Cerebellar nuclear complex (tissue), 1 donor: ENCODE results near the gene NTSR1.

ENCODE experiments used
- DNase-seq, 2 experiments: peaks; one replicate each; lab custom pipeline; 2025; lab: John Stamatoyannopoulos, UW

Gene NTSR1

DNA sequence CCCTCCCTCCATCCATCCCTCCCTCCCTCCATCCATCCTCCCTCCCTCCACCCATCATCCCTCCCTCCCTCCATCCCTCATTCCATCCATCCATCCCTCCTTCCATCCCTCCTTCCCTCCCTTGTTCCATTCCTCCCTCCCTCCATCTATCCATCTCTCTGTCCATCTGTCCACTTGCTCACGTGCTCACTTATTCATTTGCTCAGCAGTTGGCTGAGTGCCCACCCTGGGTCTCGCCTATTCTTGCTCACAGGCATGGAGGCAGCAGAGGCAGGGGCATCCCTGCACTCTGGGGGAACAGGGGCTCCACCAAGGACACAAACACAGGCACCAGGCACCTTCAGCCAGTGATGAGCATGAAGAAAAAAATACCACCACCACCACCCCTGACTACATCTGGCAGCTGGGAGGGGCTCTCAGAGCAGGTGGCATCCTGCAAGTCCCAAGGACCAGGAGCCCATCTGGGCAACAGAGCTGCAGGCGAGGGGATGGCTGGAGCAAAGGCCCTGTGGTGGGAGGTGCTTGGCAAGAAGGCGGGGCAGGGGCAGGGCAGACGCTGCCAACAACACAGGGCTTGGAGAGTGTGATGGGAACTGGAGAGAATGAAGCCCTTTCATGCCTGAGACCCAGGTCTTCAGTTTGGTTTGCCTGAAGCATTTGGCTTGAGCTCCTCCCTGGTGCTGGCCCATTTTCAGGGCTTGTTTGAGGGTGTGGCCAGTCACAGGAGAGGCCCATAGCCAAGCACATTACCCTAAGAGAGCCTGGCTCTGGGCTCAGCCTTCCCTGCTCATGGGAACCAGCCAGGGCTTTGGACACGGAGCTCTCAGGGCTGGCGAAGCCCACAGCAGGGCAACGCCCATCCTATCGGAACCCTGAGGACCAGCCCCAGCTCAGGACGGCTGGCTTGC, 47.4 kb downstream of the NTSR1 start:
- no peak for DNase-seq

DNA sequence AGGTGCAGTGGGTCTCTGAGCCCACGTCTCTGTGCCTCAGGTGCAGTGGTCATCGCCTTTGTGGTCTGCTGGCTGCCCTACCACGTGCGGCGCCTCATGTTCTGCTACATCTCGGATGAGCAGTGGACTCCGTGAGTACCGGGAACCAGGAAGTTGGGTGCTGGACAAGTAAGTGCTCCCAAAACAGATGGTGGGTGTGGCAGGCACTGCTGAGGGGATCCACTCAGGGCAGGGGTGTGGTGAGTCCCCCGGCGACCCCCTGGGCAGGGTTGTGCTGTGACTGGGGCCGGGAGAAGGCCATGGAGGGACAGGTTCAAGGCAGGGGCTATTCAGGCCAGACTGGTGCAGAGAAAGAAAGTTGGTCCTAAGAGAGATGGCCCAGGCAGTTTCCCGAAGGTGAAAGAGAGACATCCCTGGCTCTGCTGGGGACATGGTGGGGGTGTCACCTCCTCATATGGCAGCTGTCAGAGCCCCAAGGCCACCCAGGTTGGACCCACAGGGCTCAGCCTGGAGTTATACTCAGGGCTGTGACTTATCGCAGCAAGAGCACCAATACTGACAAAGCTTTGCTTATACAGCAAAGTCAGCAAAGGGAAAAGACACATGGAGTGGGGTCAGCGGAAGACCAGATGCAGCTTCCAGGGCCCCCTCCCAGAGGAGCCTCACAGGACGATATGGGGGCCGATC, 49.7 kb downstream of the NTSR1 start:
- no peak for DNase-seq

DNA sequence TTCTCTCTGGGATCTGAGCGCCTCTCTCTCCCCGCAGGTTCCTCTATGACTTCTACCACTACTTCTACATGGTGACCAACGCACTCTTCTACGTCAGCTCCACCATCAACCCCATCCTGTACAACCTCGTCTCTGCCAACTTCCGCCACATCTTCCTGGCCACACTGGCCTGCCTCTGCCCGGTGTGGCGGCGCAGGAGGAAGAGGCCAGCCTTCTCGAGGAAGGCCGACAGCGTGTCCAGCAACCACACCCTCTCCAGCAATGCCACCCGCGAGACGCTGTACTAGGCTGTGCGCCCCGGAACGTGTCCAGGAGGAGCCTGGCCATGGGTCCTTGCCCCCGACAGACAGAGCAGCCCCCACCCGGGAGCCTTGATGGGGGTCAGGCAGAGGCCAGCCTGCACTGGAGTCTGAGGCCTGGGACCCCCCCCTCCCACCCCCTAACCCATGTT, 51.4 kb downstream of the NTSR1 start:
- no peak for DNase-seq

DNA sequence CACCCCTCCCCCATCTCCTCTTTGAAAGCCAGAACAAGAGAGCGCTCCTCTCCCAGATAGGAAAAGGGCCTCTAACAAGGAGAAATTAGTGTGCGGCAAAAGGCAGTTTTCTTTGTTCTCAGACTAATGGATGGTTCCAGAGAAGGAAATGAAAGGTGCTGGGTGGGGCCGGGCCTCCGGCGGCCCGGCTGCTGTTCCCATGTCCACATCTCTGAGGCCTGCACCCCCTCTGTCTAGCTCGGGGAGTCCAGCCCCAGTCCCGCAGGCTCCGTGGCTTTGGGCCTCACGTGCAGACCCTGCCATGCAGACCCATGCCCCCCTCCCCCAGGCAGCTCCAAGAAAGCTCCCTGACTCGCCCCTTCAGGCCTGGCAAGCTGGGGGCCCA, 51.8 kb downstream of the NTSR1 start:
- no peak for DNase-seq

DNA sequence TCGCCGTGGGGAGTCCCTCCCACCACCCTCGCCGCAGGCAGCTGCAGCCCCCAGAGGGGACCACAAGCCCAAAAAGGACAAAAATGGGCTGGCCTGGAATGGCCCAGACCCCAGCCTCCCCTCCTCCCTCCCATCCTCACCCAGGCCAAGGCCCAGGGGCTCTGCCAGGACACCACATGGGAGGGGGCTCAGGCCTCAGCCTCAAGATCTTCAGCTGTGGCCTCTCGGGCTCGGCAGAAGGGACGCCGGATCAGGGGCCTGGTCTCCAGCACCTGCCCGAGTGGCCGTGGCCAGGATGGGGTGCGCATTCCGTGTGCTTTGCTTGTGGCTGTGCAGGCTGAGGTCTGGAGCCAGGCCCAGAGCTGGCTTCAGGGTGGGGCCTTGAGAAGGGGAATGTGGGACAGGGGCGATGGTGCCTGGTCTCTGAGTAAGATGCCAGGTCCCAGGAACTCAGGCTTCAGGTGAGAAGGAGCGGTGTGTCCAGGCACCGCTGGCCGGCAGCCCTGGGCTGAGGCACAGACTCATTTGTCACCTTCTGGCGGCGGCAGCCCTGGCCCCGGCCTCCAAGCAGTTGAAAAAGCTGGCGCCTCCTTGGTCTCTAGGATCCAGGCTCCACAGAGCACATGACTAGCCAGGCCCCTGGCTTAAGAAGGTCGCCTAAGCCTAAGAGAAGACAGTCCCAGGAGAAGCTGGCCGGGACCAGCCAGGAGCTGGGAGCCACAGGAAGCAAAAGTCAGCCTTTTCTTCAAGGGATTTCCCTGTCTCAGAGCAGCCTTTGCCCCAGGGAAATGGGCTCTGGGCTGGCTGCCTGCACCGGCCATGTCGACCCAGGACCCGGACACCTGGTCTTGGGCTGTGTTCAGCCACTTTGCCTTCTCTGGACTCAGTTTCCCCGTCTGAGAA, 52.5 kb downstream of the NTSR1 start:
- no peak for DNase-seq

DNA sequence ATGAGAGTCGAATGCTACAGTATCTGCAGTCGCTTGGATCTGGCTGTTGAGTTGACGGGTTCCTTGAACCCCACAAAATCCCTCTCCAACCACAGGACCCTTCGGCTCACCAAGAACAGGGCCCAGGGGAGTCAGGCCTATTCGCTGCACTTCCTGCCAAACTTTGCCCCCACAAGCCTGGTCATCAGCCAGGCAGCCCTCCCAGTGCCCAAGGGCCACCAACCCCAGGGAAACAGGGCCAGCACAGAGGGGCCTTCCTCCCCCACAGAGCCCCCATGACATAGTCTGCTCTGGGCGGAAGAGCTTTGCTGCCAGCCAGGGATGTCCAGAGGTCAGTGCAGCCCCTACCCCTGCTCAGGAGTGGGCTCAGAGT, 53.1 kb downstream of the NTSR1 start:
- no peak for DNase-seq

DNA sequence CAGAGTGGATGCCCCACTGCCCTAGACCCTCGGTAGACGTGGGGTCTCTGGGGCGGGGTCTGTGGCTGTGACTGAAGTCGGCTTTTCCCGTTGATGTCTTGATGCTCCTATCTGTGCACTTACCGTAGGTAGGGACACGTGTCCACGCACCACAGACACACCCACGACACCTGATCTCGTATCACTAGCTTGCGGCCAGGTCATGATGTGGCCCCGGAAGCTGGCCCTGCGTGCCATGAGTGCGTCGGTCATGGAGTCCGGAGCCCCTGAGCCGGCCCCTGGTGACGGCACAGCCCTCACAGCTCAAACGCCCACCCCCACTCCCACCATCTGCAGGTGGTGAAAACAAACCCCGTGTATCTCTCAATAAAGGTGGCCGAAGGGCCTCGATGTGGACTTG, 53.7 kb downstream of the NTSR1 start:
- no peak for DNase-seq

DNA sequence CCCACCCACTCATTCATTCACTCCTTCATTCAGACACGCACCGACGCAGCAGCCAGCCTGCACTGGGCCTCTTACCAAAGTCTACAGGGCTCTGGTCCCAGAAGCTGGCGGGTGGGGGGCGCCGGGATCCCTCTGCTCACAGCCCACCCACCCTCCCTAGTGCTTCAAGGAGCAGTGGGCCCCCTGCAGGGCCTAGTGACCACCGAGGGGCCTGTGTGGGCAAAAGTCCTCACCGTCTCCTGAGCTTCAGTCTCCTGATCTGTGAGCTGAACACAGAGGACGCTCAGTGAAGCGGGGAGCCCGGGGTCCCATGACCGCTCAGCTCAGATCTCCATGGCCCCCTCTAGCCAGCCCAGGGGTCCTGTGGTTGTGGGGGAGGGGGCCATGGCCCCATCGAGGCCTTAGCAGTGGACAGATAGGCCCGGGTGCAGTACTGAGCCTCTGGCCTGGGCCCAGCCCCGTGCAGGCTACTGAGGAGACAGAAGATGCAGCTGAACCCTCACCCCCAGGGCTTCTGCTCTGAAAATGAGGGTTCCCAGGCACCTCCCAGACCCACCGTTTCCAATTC, 54.2 kb downstream of the NTSR1 start:
- no peak for DNase-seq

DNA sequence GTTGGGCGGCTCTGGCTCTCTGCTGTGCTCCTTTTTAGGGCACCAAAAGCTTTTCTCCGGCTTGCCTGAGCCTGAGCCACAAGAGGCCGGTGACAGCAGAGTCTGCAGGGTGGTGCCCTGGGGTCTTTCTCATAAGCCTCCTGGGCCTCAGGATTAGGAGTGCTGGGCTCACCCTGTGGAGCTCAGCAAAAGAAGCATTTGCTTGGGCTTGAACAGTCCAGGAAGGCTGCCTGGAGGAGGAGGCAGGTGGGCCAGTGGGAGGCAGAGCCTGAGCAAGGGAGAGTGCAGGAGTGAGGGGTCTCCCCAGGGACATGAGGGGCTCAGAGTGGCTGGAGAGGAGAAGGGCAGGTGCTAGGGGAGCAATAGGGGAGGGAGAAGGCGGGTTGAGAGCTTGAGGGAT, 54.8 kb downstream of the NTSR1 start:
- no peak for DNase-seq

DNA sequence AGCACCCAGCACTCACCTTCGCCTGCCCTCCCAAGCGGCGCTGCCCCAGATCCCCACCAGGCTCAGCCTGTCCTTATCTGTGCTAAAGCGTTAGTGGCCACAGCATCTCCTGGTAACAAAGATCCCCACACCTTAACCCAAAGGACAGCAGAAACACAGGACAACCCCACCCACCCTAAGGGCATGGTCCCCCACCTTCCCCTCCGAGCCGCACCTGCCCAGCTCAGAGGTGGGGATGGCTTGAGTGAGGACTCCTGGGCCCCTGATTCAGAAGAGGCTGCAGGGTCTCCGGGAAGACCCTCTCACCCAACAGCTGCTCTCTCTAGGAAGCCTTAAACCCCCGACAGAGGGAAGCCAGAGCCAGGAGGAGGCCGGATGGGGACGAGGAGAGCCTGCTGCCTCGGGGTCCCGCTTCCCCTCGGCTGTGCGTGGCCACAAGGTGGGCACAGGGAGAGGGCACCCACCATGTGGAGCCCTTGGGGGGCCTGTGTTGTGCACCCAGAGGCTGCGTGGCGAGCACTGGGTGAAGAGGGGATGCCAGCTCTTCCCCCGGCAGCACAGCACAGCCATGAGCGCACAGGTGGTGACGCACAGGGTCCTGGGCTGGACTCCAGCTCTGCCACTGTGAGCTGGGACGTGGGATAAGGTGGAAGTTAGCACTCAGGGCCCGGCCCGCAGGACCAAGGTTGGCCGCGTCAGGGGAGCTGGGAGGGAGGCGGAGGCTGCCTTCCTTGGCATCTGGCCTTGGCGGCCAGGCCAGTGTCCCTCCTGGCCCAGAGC, 55.7 kb downstream of the NTSR1 start:
- no peak for DNase-seq

DNA sequence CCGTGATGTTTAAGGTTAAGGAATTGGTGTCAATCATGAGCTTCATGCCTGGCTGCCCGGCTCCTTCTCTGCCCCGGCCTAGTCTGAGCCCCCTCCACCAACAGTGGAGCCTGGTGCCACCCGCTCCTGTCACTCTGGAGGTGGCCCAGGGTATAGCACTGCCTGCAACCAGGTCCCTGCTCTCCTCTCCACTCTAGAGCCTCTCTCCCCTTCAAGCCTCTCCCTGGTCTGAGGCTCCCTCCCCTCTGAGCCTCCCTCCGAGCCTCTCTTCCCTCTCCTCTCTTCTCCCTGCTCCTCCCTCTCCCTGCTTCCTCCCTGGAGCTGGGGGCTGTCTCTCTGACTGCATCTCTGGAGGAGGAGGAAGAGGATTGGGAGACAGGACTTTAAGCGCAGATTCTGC, 56.4 kb downstream of the NTSR1 start:
- DNase-seq: no peak

DNA sequence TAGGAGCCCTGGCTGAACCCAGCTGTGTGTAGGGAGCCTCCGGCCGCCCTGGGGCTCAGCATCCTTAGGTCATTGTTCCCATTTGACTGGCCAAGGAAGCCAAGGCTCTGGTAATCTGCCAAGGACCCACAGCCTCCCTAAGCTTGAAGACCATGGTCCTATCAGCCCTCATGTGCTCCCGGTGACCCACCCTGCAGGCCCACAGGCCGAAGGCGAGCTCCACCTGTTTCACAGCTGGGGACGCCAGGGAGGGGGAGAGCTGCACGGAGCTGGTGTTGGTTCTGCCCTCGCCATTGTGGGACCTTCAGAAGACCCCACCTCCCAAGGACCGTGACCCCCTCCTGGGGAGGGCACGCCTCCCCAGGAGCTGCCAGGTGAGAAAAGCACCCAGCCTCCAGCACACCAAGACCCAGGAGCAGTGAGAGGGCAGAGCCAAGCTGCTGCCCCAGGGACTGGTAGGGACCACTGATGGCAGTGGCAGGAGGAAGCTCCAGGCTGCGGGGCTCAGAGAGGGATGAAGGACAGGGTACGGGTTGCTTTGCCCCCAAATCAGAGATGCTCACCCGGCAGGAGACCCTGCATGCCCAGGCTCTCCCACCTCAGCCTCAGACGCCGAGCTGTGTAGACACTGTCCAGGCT, 56.9 kb downstream of the NTSR1 start:
- no peak for DNase-seq

DNA sequence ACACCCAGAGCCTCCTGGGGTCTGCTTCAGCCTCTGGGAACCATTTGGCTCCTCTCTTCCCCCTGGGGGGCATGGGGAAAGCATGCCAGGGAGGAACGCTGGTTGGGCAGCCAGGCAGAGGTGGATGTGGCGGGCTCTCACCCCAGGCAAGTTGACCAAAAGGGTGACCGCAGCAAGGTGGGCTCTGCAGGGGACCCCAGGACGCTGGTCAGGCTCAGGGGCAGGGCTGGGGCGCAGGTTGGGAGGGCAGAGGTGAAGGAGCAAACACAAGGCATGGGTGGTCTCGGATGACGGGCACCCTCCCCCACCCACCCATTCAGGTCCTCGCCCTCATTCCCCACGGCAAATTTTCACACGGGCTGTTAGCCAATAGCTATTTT, 57.4 kb downstream of the NTSR1 start:
- no peak for DNase-seq

DNA sequence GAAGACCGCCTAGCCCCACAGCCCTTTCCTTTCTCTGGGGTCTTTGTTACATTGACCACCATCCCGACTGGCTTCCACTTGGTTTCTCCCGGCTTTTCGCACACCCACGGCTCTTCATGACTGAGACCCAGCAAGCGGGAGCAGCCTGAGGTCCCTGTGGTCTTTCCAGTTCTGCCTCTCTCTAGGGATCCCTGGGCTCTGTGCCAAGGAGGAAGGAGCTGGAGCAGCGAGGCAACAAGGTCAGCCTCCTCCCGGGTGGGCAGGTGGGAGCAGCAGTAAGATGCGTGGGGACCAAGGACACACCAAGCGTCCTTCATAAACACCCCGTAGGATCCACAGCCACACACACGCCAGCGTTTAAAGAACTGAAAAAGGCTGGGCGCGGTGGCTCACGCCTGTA, 58.1 kb downstream of the NTSR1 start:
- DNase-seq: no peak

DNA sequence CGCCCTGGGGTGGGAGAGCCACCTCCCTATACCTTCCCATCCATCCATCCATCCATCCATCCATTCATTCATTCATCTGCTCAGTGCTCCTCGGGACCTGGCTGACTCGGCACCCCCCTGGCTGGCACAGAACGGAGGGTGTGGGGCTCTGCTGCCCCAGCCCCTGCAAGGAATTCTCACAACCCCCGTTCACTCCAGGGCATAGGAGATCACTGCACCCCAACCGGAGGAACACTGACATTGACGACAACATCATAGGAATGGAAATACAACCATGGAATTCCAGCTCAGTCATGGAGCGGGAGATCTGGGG, 59.6 kb downstream of the NTSR1 start:
- DNase-seq: no peak

DNA sequence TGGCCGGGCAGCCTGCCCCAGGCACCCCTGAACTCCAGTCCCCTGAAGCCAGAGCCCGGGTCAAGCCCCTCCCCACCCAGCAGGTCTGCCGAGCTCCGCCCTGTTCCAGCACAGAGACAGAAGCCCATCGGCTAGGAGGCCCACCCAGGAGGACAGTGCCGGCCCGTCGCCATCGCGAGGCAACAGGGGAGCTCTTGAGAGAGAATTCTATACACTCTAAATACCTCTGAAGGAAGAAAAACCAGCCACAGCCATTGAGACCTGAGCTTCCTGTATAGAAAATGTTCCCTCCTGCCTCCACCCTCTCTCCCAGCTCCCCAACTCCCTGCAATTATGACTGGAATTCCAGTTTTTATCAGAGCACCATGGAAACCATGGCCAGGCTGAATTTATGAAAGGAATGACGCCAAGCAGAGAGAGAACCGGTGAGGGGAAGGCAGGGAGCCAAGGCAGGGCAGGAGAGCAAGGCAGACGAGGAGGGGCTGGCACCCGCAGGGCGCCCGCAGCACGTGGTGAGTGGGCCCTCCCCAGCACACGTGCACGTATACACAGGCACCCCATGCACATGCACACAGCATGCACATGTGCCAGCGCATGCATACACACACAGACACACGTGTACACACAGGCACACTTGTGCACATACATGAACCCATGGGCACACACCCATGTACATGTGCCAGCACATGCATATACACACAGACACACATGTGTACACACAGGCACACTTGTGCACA, 60.1 kb downstream of the NTSR1 start:
- DNase-seq: no peak

DNA sequence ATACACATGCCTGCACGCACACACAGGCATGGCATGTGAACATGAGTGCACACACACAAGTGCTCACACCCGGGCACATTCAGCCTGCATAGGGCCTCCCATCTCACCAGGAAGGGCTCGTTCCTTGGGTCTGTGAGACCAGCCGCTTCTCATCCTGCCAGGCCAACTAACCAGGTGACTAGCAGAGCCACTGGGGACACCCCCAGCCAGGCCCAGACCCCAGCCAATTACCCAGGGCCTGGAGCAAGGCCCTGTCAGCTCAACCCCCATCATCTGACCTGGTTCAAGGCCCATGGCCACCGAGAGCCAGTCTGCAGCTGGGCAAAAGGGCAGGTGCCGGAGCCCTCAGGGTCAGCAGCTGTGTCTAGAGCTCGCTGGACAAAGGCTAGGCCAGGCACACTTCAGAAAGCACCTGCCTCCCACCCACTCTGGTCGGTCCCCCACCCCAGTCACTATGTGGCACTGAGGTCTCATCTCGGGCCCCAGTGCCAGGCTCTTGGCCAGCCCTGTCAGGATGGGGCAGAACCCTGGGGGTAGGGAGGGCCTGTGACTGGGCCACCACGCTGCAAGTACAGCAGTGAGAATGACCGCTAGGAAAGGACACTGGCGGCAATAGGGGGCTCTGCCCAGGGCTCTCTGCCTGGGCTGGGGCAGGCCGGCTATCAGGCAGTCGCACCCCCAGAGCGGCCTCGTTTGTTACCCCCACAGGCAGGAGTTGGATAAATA, 60.9 kb downstream of the NTSR1 start:
- DNase-seq: no peak

DNA sequence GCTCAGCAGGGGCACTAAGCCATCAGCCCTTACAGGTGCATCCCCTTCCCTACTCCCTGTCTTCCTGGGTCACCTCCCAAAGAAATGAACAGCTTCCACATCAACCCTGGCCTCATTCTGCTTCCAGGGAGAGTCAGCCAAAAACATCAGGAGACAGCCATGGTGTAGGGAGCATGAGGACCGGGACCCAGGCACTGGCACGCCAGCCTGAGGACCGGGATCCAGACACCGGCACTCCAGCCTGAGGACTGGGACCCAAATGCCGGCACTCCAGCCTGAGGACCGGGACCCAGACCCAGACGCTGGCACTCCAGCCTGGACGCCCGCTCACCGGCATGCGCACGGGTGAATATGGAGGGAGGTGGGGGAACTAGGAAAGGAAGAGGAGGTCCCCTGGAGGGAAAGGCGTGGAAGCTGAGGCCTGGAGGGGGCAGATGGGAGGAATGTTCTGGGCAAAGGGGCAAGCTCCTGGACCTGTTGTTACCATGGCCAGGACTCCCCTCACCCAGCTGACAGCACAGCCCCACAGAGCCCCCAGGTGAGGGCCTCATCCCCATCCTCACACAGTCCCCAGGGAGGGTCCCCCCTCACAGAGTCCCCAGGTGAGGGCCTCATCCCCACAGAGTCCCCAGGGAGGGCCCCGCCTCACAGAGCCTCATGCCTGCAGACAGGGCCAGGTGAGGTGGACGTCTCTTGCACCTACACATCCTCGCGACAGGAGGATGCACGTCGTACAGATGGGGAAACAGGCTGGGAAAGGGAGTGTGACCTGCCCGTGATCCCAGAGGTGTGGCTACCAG, 61.7 kb downstream of the NTSR1 start:
- DNase-seq: no peak

DNA sequence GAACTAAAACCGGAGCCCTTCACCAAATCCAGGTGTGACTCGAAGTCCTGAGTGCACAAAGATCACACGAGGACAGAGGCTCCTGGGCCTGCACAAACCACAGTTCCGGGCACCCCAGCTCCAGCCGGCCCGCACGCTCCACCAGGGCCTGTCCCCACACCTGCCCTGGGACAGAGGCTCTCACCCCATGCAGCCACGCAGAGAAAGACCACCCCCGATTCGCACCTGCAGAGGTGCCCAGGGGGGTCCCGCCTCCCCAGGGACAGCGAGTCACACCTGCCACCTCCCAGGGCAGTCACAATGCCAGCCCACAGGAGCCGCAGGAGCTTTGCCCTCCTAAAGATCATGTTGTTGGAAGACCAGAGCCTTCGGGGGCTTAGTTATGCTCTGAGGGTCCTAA, 62.3 kb downstream of the NTSR1 start:
- no peak for DNase-seq
